HG03558 (cell line): Measurements from ENCODE around the gene CTDSP1.

ENCODE experiments used
- ATAC-seq: cut with Tn5 transposase; IDR thresholded peaks from one replicate; pipeline ENCODE4 v1.9.1; 2021; ENCODE audit warnings: moderate number of reproducible peaks; ENCODE audit not compliant: unreplicated experiment; ENCODE audit errors: extremely low read depth

Gene CTDSP1

GRCh38 chr2:218448934-218449333 is 49.3 kb downstream of the CTDSP1 start:
- ATAC-seq, result no peak

GRCh38 chr2:218452079-218452478 is 52.4 kb downstream of the CTDSP1 start:
- no peak for ATAC-seq
